ENCODE data around the gene DCLRE1C.
"Not testable (repeated sequence)": the region's sequence is repeated elsewhere in the genome, so short reads cannot be mapped to it uniquely, and the experiment has no call there.

GRCh38 chr10:14864466-14864865, 89.4 kb downstream of the DCLRE1C start:
- TF ChIP-seq CTCF (IDR thresholded peaks at IDR 0.05; ENCODE audit: extremely low read depth in 1 of 2, insufficient read depth in 1 of 2, low read depth in 1 of 2, low read length in 2 of 2); POLR2A (IDR thresholded peaks at IDR 0.05; ENCODE audit: low read depth, low read length); MAX (IDR thresholded peaks at IDR 0.05; ENCODE audit: insufficient read depth, insufficient read length): not testable (repeated sequence)

All from endothelial cell of umbilical vein (primary cell).